Endodermal cell (in vitro differentiated cells): ENCODE measurements around the gene QKI. TPM values are rescaled to one million over a fixed set of nuclear protein-coding genes. Genes with fewer than 3 reads are reported as not detected.

Experiments used
- DNase-seq: peaks from one replicate; pipeline ENCODE4 v3.0.0-alpha.2; 2017
- H3K27ac ChIP-seq: 2 replicates; pipeline ENCODE4 v1.5.1; 2013; ENCODE audit warnings: mild to moderate bottlenecking, low read depth, low read length, moderate library complexity
- H3K27me3 ChIP-seq: 2 replicates; pipeline ENCODE4 v1.6.1; 2013; ENCODE audit warnings: mild to moderate bottlenecking, low read length, moderate library complexity; ENCODE audit not compliant: insufficient read depth, control insufficient read depth, poor library complexity, severe bottlenecking
- H3K36me3 ChIP-seq: 2 replicates; pipeline ENCODE4 v1.7.0; 2013; ENCODE audit warnings: mild to moderate bottlenecking, low read length, moderate library complexity; ENCODE audit not compliant: control insufficient read depth, insufficient read depth
- H3K4me1 ChIP-seq: one replicate; pipeline ENCODE4 v1.7.0; 2013; ENCODE audit warnings: low read length; ENCODE audit not compliant: control insufficient read depth, insufficient read depth
- H3K4me3 ChIP-seq: 2 replicates; pipeline ENCODE4 v1.5.1; 2013; ENCODE audit warnings: mild to moderate bottlenecking, low read length, moderate library complexity
- H3K9ac ChIP-seq: 2 replicates; pipeline ENCODE4 v1.6.1; 2013; ENCODE audit warnings: mild to moderate bottlenecking, low read length, moderate library complexity; ENCODE audit not compliant: poor library complexity, severe bottlenecking; ENCODE audit errors: extremely low read depth
- H3K9me3 ChIP-seq: 2 replicates; pipeline ENCODE4 v1.6.1; 2013; ENCODE audit warnings: mild to moderate bottlenecking, low read length, moderate library complexity; ENCODE audit not compliant: control insufficient read depth
- H3K27ac Mint-ChIP-seq: 2 replicates; pipeline ENCODE4 v1.8.0; 2020; ENCODE audit warnings: mixed read lengths
- H3K27me3 Mint-ChIP-seq: 2 replicates; pipeline ENCODE4 v1.8.0; 2021; ENCODE audit warnings: mild to moderate bottlenecking, mixed read lengths; ENCODE audit not compliant: insufficient read depth
- H3K36me3 Mint-ChIP-seq: 2 replicates; pipeline ENCODE4 v1.8.0; 2020; ENCODE audit warnings: low read depth, mixed read lengths
- H3K4me1 Mint-ChIP-seq: 2 replicates; pipeline ENCODE4 v1.8.0; 2020; ENCODE audit warnings: mixed read lengths
- H3K4me3 Mint-ChIP-seq: 2 replicates; pipeline ENCODE4 v1.8.0; 2020; ENCODE audit warnings: mild to moderate bottlenecking, moderate library complexity, mixed read lengths
- H3K9me3 Mint-ChIP-seq: 2 replicates; pipeline ENCODE4 v1.8.0; 2020; ENCODE audit warnings: mild to moderate bottlenecking, mixed read lengths
- WGBS, 2 experiments: methylation state at CpG; one replicate each; pipeline versions ENCODE4 v1.1.5 to v1.1.7; 2013; ENCODE audit warnings: missing lambda C conversion rate in 2 of 2, mixed read lengths in 1 of 2; ENCODE audit not compliant: insufficient coverage in 1 of 2, insufficient read length in 1 of 2; 5-methylcytosine and 5-hydroxymethylcytosine counted together
- total RNA-seq, 2 donors: library from RNA; stranded (reverse); fragmentation: NEBNext Ultra II Directional in 1 of 2; extraction: Animal tissue kit (Norgen Biotek cat#: 25700) in 1 of 2; gene quantifications; 2 replicates in 1 of 2; 3 replicates in 1 of 2; pipeline ENCODE4 v1.2.1, GENCODE V29; 2021
- TF ChIP-seq, protein P1 (sequence below): fragments of 200-600 bp; sonication (generic); conservative IDR thresholded peaks from 2 replicates; pipeline ENCODE4 v1.5.0; 2021; ENCODE audit warnings: antibody characterized with exemption, mild to moderate bottlenecking

QKI gene
- total RNA-seq, 2 donors from 2014 or later, result 93.3 to 107 TPM

DNA sequence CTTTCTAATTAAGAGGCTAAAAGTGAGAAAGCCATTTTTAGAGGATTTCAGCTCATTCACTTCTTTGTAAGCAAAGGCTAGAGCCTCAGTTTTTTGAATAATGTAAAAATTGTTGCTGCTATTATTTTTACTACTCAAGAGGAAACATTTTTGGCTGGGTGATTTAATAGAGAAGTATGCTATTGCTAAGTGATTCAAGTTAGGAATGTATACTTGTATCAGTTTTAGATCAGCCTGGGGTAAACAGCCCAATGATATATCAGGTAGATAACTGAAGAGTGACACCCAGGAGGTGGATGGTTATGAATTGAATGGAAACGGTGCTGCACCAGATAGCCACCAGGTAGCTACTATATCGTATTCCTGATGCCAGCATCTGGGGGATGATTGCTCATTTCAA is 9.2 kb downstream of the QKI start:
- Mint-ChIP-seq H3K27ac (no peak overlapping the region), H3K4me1 (peaks cover 55% of the 10 kb centered on the region), H3K9me3 (no peaks in the 10 kb centered on the region), H3K36me3 (no peaks in the 10 kb centered on the region), H3K4me3 (no peak overlapping the region), H3K27me3 (no peaks in the 10 kb centered on the region)
- TF ChIP-seq, protein P1, sequence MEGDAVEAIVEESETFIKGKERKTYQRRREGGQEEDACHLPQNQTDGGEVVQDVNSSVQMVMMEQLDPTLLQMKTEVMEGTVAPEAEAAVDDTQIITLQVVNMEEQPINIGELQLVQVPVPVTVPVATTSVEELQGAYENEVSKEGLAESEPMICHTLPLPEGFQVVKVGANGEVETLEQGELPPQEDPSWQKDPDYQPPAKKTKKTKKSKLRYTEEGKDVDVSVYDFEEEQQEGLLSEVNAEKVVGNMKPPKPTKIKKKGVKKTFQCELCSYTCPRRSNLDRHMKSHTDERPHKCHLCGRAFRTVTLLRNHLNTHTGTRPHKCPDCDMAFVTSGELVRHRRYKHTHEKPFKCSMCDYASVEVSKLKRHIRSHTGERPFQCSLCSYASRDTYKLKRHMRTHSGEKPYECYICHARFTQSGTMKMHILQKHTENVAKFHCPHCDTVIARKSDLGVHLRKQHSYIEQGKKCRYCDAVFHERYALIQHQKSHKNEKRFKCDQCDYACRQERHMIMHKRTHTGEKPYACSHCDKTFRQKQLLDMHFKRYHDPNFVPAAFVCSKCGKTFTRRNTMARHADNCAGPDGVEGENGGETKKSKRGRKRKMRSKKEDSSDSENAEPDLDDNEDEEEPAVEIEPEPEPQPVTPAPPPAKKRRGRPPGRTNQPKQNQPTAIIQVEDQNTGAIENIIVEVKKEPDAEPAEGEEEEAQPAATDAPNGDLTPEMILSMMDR, result no peak
- no peak for DNase-seq
- peaks cover 4% of the 10 kb centered on the region for H3K4me1 ChIP-seq
- no peaks in the 10 kb centered on the region for H3K9me3 ChIP-seq
- 100% methylated on average over 2 of the region's 2 CpGs; no CpG with 5 or more reads in 1 of the 2 experiments for WGBS, 2 experiments
- no peak overlapping the region for H3K27ac ChIP-seq
- no peaks in the 10 kb centered on the region for H3K36me3 ChIP-seq
- no peak overlapping the region for H3K9ac ChIP-seq
- no peaks in the 10 kb centered on the region for H3K27me3 ChIP-seq
- no peak overlapping the region for H3K4me3 ChIP-seq

DNA sequence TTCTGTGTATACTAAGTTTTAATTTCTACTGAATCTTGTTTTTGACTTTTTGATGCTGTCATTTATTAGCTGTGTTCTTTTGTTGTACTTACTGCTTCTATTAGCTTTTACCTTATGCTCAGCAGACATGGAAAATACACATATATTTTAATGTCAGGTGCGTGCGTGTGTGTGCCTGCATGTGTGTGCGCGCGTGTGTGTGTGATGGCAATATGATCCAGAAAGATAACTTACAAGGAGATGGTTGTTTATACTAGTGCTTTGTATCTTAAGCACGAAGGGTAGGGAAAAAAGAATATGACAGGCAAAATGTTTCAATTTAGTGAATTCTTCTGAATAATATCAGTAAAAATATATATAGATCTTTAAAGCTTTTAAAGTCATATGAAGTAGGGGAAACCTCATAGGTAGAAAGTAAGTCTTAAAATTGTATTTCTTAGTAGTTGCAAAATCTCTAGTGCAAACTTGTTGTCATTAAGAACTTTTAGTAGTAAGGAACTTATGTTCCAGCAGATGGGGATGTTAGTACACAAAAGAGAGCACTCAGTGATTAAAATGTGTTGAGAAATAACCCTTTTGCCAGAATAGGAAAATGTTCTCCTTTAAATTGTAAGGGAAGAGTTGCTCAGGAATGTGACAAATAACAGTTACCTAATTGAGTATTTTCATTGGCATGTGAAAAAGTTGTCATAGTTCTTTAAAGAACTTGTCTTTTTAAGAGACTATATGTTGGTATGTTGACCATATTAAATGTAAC is 13.2 kb downstream of the QKI start:
- no peak for DNase-seq
- Mint-ChIP-seq H3K4me1 (peaks cover 48% of the 10 kb centered on the region), H3K36me3 (no peaks in the 10 kb centered on the region), H3K4me3 (no peak overlapping the region), H3K9me3 (no peaks in the 10 kb centered on the region), H3K27ac (no peak overlapping the region), H3K27me3 (no peaks in the 10 kb centered on the region)
- Histone ChIP-seq H3K27me3 (no peaks in the 10 kb centered on the region), H3K9ac (no peak overlapping the region), H3K27ac (no peak overlapping the region), H3K4me1 (peaks cover 3% of the 10 kb centered on the region), H3K9me3 (no peaks in the 10 kb centered on the region), H3K4me3 (no peak overlapping the region), H3K36me3 (no peaks in the 10 kb centered on the region)
- WGBS, 2 experiments, result 93 to 100% methylated on average over 1 to 5 of the region's 6 CpGs
- TF ChIP-seq, protein P1, result peak; percentile 72

DNA sequence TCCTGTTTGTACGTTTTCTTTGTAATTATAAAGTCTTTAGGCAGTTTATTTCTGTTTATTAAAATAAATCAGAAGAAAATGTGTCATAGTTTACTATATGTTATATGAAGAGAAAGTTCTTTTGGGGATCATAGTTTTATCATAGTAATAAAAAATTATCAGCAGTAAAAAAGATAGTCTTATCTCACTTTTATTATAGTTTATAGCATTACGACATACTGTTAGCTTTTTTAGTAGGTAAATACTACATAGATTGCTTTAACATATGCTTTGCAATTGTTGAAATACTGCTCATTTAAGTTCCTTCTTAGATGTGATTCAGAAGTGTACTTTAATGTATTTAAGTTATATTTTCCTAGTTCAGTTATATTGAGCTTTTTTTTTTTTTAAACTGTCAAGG is 13.9 kb downstream of the QKI start:
- TF ChIP-seq, protein P1, result no peak
- no peak overlapping the region for H3K4me3 Mint-ChIP-seq
- H3K27me3 Mint-ChIP-seq, result no peaks in the 10 kb centered on the region
- Histone ChIP-seq H3K27ac (no peak overlapping the region), H3K36me3 (no peaks in the 10 kb centered on the region), H3K27me3 (no peaks in the 10 kb centered on the region), H3K9me3 (no peaks in the 10 kb centered on the region), H3K4me3 (no peak overlapping the region), H3K9ac (no peak overlapping the region), H3K4me1 (peaks cover 3% of the 10 kb centered on the region)
- 100% methylated on average over 1 of the region's 2 CpGs; no CpG with 5 or more reads in 1 of the 2 experiments for WGBS, 2 experiments
- no peak overlapping the region for H3K27ac Mint-ChIP-seq
- no peaks in the 10 kb centered on the region for H3K36me3 Mint-ChIP-seq
- H3K4me1 Mint-ChIP-seq, result peaks cover 44% of the 10 kb centered on the region
- no peaks in the 10 kb centered on the region for H3K9me3 Mint-ChIP-seq
- DNase-seq, result no peak
